ENCODE results near the gene ARF4.

GRCh38 chr3:57646723-57647122, 49.6 kb upstream of the ARF4 start:
- no peak for TF ChIP-seq EZH2 (IDR thresholded peaks at IDR 0.05; ENCODE audit: borderline replicate concordance, low read length)
- TF ChIP-seq, protein P1, sequence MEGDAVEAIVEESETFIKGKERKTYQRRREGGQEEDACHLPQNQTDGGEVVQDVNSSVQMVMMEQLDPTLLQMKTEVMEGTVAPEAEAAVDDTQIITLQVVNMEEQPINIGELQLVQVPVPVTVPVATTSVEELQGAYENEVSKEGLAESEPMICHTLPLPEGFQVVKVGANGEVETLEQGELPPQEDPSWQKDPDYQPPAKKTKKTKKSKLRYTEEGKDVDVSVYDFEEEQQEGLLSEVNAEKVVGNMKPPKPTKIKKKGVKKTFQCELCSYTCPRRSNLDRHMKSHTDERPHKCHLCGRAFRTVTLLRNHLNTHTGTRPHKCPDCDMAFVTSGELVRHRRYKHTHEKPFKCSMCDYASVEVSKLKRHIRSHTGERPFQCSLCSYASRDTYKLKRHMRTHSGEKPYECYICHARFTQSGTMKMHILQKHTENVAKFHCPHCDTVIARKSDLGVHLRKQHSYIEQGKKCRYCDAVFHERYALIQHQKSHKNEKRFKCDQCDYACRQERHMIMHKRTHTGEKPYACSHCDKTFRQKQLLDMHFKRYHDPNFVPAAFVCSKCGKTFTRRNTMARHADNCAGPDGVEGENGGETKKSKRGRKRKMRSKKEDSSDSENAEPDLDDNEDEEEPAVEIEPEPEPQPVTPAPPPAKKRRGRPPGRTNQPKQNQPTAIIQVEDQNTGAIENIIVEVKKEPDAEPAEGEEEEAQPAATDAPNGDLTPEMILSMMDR (conservative IDR thresholded peaks at IDR 0.05 in 1 of 2, IDR thresholded peaks at IDR 0.05 in 1 of 2; ENCODE audit: extremely low read depth in 1 of 2, insufficient read depth in 1 of 2, low read depth in 1 of 2, low read length in 2 of 2), result peak in 1 of 2 donors; percentile 44
